ENCODE data around the gene DIO3.
"Not testable (repeated sequence)": the region's sequence is repeated elsewhere in the genome, so short reads cannot be mapped to it uniquely, and the experiment has no call there.

DIO3 gene

GRCh38 chr14:101542391-101542790 lies 18.9 kb upstream of the DIO3 start:
- DNase-seq = no peak

- no peak for DNase-seq
These were observed 17.5 kb upstream of the DIO3 start for GRCh38 chr14:101543814-101544213.

- no peak for DNase-seq
These were observed 16.7 kb upstream of the DIO3 start for GRCh38 chr14:101544550-101544949.

- no peak for DNase-seq
These were observed 14.6 kb upstream of the DIO3 start for GRCh38 chr14:101546706-101547105.

GRCh38 chr14:101547107-101547738 lies 14.1 kb upstream of the DIO3 start:
- DNase-seq = no peak

- DNase-seq = no peak
These were observed 13.2 kb upstream of the DIO3 start for GRCh38 chr14:101547961-101548669.

GRCh38 chr14:101548710-101549109 lies 12.6 kb upstream of the DIO3 start:
- DNase-seq = no peak

GRCh38 chr14:101549154-101549553 lies 12.1 kb upstream of the DIO3 start:
- no peak for DNase-seq

- not testable (repeated sequence) for DNase-seq
These were observed 10.9 kb upstream of the DIO3 start for GRCh38 chr14:101550202-101550912.

GRCh38 chr14:101551729-101552595 lies 9.3 kb upstream of the DIO3 start:
- DNase-seq = no peak

GRCh38 chr14:101552786-101553231 lies 8.5 kb upstream of the DIO3 start:
- DNase-seq = no peak

GRCh38 chr14:101553393-101553792 lies 7.9 kb upstream of the DIO3 start:
- no peak for DNase-seq

GRCh38 chr14:101553931-101554330 lies 7.4 kb upstream of the DIO3 start:
- no peak for DNase-seq

- DNase-seq = no peak
These were observed 6.2 kb upstream of the DIO3 start for GRCh38 chr14:101554991-101555668.

GRCh38 chr14:101555669-101556043 lies 5.6 kb upstream of the DIO3 start:
- not testable (repeated sequence) for DNase-seq

GRCh38 chr14:101556131-101556530 lies 5.2 kb upstream of the DIO3 start:
- peak in 1 of 14 donors; percentile 34 for DNase-seq

- DNase-seq = peak in 1 of 14 donors; percentile 36
These were observed 4.6 kb upstream of the DIO3 start for GRCh38 chr14:101556566-101557320.

- DNase-seq = no peak
These were observed 4.0 kb upstream of the DIO3 start for GRCh38 chr14:101557321-101557695.

GRCh38 chr14:101557811-101558738 lies 3.2 kb upstream of the DIO3 start:
- peak in 3 of 14 donors; percentile 16 to 50 (median 21) for DNase-seq

- no peak for DNase-seq
These were observed 2.5 kb upstream of the DIO3 start for GRCh38 chr14:101558739-101559240.

Measured in C1 segment of cervical spinal cord (tissue), 14 donors.